ENCODE results near the gene EEFSEC. TPM values are rescaled to one million over a fixed set of nuclear protein-coding genes. Genes with fewer than 3 reads are reported as not detected.

EEFSEC gene
- total RNA-seq, 1 experiment from 2014 or later = 14.0 TPM

DNA sequence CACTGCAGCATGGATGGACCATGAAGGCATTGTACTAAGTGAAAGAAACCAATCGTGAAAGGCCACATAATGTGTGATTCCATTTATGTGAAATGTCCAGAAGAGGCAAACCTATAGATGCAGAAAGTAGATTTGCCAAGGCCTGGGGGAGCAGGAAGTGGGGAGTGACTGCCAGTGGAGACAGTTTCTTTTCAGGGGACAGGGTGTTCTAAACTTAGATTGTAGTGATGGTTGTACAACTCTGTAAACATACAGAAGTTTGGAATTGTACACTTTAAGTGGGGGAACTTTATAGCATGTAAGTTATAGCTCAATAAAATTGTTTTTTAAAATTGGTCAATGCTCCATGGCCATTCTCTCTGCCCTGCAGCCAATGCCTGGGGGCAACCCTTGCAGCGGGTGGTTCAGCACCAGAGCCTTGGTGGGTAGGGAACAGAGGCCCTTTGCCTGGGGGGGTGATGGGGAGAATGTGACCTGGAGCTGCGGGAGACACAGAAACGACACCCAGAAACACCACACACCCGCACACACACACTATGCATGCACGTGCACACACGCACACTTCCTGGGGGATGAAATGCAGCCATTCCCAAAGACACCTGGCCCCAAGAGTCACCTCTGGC is 270.4 kb downstream of the EEFSEC start:
- BruUV-seq (replicated peaks) = no TSS peak
- CTCF ChIA-PET = no interaction called here
- H3K4me1 ChIP-seq = no peaks in the 10 kb centered on the region
- H3K4me3 ChIP-seq (ENCODE audit: low read depth, low read length) = no peak overlapping the region
- no peak overlapping the region for H3K4me3 Mint-ChIP-seq (ENCODE audit: unreplicated experiment)
- H3K27me3 ChIP-seq (replicated peaks; ENCODE audit: control insufficient read depth, insufficient read depth, low read length) = no peaks in the 10 kb centered on the region
- intact Hi-C loops (cut with micrococcal nuclease; ENCODE audit: unreplicated experiment) = loop anchor here (10.0 kb wide), 1 partner anchor 161 kb away; no protein-coding TSS in a partner anchor
- no peaks in the 10 kb centered on the region for H3K4me1 Mint-ChIP-seq (ENCODE audit: low read depth, unreplicated experiment)
- no peaks in the 10 kb centered on the region for H3K36me3 Mint-ChIP-seq (ENCODE audit: insufficient read depth, unreplicated experiment)
- H3K9me3 ChIP-seq = no peaks in the 10 kb centered on the region
- no peaks in the 10 kb centered on the region for H3K27me3 Mint-ChIP-seq (ENCODE audit: insufficient read depth, unreplicated experiment)
- POLR2A ChIA-PET = no interaction called here
- no peak overlapping the region for H3K27ac Mint-ChIP-seq (ENCODE audit: unreplicated experiment)
- H3K36me3 ChIP-seq (ENCODE audit: control insufficient read depth, insufficient read depth, low read length) = no peaks in the 10 kb centered on the region
- no peak for DNase-seq
- no peaks in the 10 kb centered on the region for H3K9me3 Mint-ChIP-seq (ENCODE audit: unreplicated experiment)
- TF ChIP-seq, protein P1, sequence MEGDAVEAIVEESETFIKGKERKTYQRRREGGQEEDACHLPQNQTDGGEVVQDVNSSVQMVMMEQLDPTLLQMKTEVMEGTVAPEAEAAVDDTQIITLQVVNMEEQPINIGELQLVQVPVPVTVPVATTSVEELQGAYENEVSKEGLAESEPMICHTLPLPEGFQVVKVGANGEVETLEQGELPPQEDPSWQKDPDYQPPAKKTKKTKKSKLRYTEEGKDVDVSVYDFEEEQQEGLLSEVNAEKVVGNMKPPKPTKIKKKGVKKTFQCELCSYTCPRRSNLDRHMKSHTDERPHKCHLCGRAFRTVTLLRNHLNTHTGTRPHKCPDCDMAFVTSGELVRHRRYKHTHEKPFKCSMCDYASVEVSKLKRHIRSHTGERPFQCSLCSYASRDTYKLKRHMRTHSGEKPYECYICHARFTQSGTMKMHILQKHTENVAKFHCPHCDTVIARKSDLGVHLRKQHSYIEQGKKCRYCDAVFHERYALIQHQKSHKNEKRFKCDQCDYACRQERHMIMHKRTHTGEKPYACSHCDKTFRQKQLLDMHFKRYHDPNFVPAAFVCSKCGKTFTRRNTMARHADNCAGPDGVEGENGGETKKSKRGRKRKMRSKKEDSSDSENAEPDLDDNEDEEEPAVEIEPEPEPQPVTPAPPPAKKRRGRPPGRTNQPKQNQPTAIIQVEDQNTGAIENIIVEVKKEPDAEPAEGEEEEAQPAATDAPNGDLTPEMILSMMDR (IDR thresholded peaks at IDR 0.05; ENCODE audit: insufficient read depth in 1 of 2, low read depth in 1 of 2, low read length in 1 of 2, severe bottlenecking in 1 of 2, unreplicated experiment in 1 of 2) = no peak

- TF ChIP-seq, protein P1 (IDR thresholded peaks at IDR 0.05; ENCODE audit: insufficient read depth in 1 of 2, low read depth in 1 of 2, low read length in 1 of 2, severe bottlenecking in 1 of 2, unreplicated experiment in 1 of 2) = no peak
- ChIA-PET POLR2A (interaction anchor here (0.8 kb wide), 1 partner anchor 73 kb away, joined by 3 read pairs; no protein-coding TSS in a partner anchor), CTCF (interaction anchor here (1.0 kb wide), 1 partner anchor 118 kb away, joined by 4 read pairs; no protein-coding TSS in a partner anchor)
- Mint-ChIP-seq H3K27me3 (ENCODE audit: insufficient read depth, unreplicated experiment) (no peaks in the 10 kb centered on the region), H3K9me3 (ENCODE audit: unreplicated experiment) (no peaks in the 10 kb centered on the region), H3K36me3 (ENCODE audit: insufficient read depth, unreplicated experiment) (no peaks in the 10 kb centered on the region), H3K4me3 (ENCODE audit: unreplicated experiment) (no peak overlapping the region), H3K4me1 (ENCODE audit: low read depth, unreplicated experiment) (no peaks in the 10 kb centered on the region), H3K27ac (ENCODE audit: unreplicated experiment) (no peak overlapping the region)
- no peaks in the 10 kb centered on the region for H3K36me3 ChIP-seq (ENCODE audit: control insufficient read depth, insufficient read depth, low read length)
- no peak overlapping the region for H3K4me3 ChIP-seq (ENCODE audit: low read depth, low read length)
- intact Hi-C loops (cut with micrococcal nuclease; ENCODE audit: unreplicated experiment) = loop anchor here (10.0 kb wide), 1 partner anchor 160 kb away; no protein-coding TSS in a partner anchor
- no peaks in the 10 kb centered on the region for H3K9me3 ChIP-seq
- H3K27me3 ChIP-seq (replicated peaks; ENCODE audit: control insufficient read depth, insufficient read depth, low read length) = no peaks in the 10 kb centered on the region
- H3K4me1 ChIP-seq = no peaks in the 10 kb centered on the region
- BruUV-seq (replicated peaks) = no TSS peak
- no peak for DNase-seq
These were observed 271.3 kb downstream of the EEFSEC start for GRCh38 chr3:128424508-128425069.

- Histone ChIP-seq H3K27me3 (replicated peaks; ENCODE audit: control insufficient read depth, insufficient read depth, low read length) (no peaks in the 10 kb centered on the region), H3K4me3 (ENCODE audit: low read depth, low read length) (no peak overlapping the region), H3K36me3 (ENCODE audit: control insufficient read depth, insufficient read depth, low read length) (no peaks in the 10 kb centered on the region), H3K9me3 (no peaks in the 10 kb centered on the region), H3K4me1 (no peaks in the 10 kb centered on the region)
- H3K9me3 Mint-ChIP-seq (ENCODE audit: unreplicated experiment) = no peaks in the 10 kb centered on the region
- no peak for DNase-seq
- TF ChIP-seq, protein P1 (IDR thresholded peaks at IDR 0.05; ENCODE audit: insufficient read depth in 1 of 2, low read depth in 1 of 2, low read length in 1 of 2, severe bottlenecking in 1 of 2, unreplicated experiment in 1 of 2) = no peak
- ChIA-PET CTCF (interaction anchor here (1.0 to 1.2 kb wide), 3 partner anchors 64 to 118 kb away, joined by 3 to 9 read pairs (median 4); no protein-coding TSS in a partner anchor), POLR2A (interaction anchor here (0.8 kb wide), 1 partner anchor 72 kb away, joined by 3 read pairs; no protein-coding TSS in a partner anchor)
- no peak overlapping the region for H3K4me3 Mint-ChIP-seq (ENCODE audit: unreplicated experiment)
- no TSS peak for BruUV-seq (replicated peaks)
- intact Hi-C loops (cut with micrococcal nuclease; ENCODE audit: unreplicated experiment) = loop anchor here (10.0 kb wide), 1 partner anchor 160 kb away; no protein-coding TSS in a partner anchor
- H3K36me3 Mint-ChIP-seq (ENCODE audit: insufficient read depth, unreplicated experiment) = no peaks in the 10 kb centered on the region
- H3K4me1 Mint-ChIP-seq (ENCODE audit: low read depth, unreplicated experiment) = no peaks in the 10 kb centered on the region
- H3K27ac Mint-ChIP-seq (ENCODE audit: unreplicated experiment) = no peak overlapping the region
- no peaks in the 10 kb centered on the region for H3K27me3 Mint-ChIP-seq (ENCODE audit: insufficient read depth, unreplicated experiment)
These were observed 272.0 kb downstream of the EEFSEC start for GRCh38 chr3:128425142-128425845.
